Gastrocnemius medialis (tissue), 4 donors: Measurements from ENCODE around the gene PTPRN2. TPM values are rescaled to one million over a fixed set of nuclear protein-coding genes. Genes with fewer than 3 reads are reported as not detected.

Experiments
- ATAC-seq, 2 donors: fragments of 150-250 bp; one replicate each; pipeline ENCODE4 v1.9.1; 2016
- DNase-seq, 2 donors: peaks; one replicate each; pipeline ENCODE4 v3.0.0-alpha.2; 2019
- H3K27ac ChIP-seq, 4 donors: fragments of 200-600 bp; sonication (generic); 1 replicate in 1 of 4; 2 replicates in 3 of 4; pipeline ENCODE4 v1.5.1; 2016 to 2018; ENCODE audit warnings: mild to moderate bottlenecking in 2 of 4, moderate library complexity in 1 of 4
- H3K27me3 ChIP-seq, 3 donors: fragments of 200-600 bp; sonication (generic) in 2 of 3; 1 replicate in 1 of 3; 2 replicates in 2 of 3; pipeline versions ENCODE4 v1.5.1 to v1.6.0; 2016 to 2019; ENCODE audit warnings: mild to moderate bottlenecking in 1 of 3, moderate library complexity in 1 of 3
- H3K36me3 ChIP-seq, 2 donors: fragments of 200-600 bp; sonication (generic) in 1 of 2; one replicate each; pipeline ENCODE4 v1.5.1; 2017 to 2018
- H3K4me1 ChIP-seq, 2 donors: fragments of 200-600 bp; sonication (generic) in 1 of 2; one replicate each; pipeline ENCODE4 v1.5.1; 2016 to 2017; ENCODE audit warnings: mild to moderate bottlenecking in 2 of 2
- H3K4me3 ChIP-seq, 4 donors: fragments of 200-600 bp; sonication (generic) in 3 of 4; 1 replicate in 1 of 4; 2 replicates in 3 of 4; pipeline ENCODE4 v1.5.1; 2016 to 2019; ENCODE audit warnings: mild to moderate bottlenecking in 2 of 4
- H3K9me3 ChIP-seq, 3 donors: fragments of 200-600 bp; sonication (generic) in 2 of 3; 1 replicate in 1 of 3; 2 replicates in 2 of 3; pipeline ENCODE4 v1.5.1; 2016 to 2019
- CTCF ChIP-seq, 5 experiments: fragments of 450-650 bp in 3 of 5; fragments of 200-600 bp in 2 of 5; sonication (generic) in 2 of 5; IDR thresholded peaks in 4 of 5; conservative IDR thresholded peaks in 1 of 5; 1 replicate in 4 of 5; 2 replicates in 1 of 5; pipeline ENCODE4 v1.5.1; 2016 to 2019; ENCODE audit warnings: antibody characterized with exemption in 5 of 5, mild to moderate bottlenecking in 3 of 5, moderate library complexity in 3 of 5
- POLR2A ChIP-seq, 2 donors: fragments of 450-650 bp; IDR thresholded peaks; one replicate each; pipeline ENCODE4 v1.6.1; 2017; ENCODE audit warnings: antibody characterized with exemption in 2 of 2, mild to moderate bottlenecking in 2 of 2, moderate library complexity in 2 of 2
- in situ Hi-C, 4 donors: fragments of 200-750 bp; cut with MboI; loops; one replicate each; pipeline versions ENCODE4 v1.15.0 to v1.8.0; 2017; ENCODE audit warnings: low sequenced_read_pairs in 4 of 4
- intact Hi-C: fragments of 100-400 bp; cut with DNase I; formaldehyde crosslinking; loops from one replicate; pipeline ENCODE4 v1.15.1; 2023; ENCODE audit warnings: low total_unique reads
- total RNA-seq, 4 donors: library from RNA; depleted of rRNA; stranded (reverse); fragments of >200 nt; gene quantifications; one replicate each; pipeline versions ENCODE4 v1.1.0 to v1.2.3, GENCODE V29; 2016

Gene PTPRN2
- total RNA-seq, 4 donors from 2014 or later = 0.66 to 0.85 (median 0.81) TPM

- no peaks in the 10 kb centered on the region for H3K36me3 ChIP-seq
- intact Hi-C loops (no loop called here), in situ Hi-C loops (no loop called here)
- ATAC-seq = no peak
- no peak for TF ChIP-seq POLR2A (IDR thresholded peaks at IDR 0.05)
- TF ChIP-seq CTCF (IDR thresholded peaks at IDR 0.05 in 4 of 5, conservative IDR thresholded peaks at IDR 0.05 in 1 of 5) = no peak
- no peak overlapping the region for H3K27ac ChIP-seq
- no peak overlapping the region for H3K4me3 ChIP-seq
- H3K27me3 ChIP-seq = no peaks in the 10 kb centered on the region
- H3K9me3 ChIP-seq = no peaks in the 10 kb centered on the region
- no peak for DNase-seq
- no peaks in the 10 kb centered on the region for H3K4me1 ChIP-seq
These were observed 9.1 kb upstream of the PTPRN2 start for GRCh38 chr7:158596745-158597144.

- Histone ChIP-seq H3K27ac (no peak overlapping the region), H3K4me3 (no peak overlapping the region), H3K9me3 (no peaks in the 10 kb centered on the region), H3K36me3 (no peaks in the 10 kb centered on the region), H3K4me1 (no peaks in the 10 kb centered on the region), H3K27me3 (no peaks in the 10 kb centered on the region)
- ATAC-seq = no peak
- TF ChIP-seq CTCF (IDR thresholded peaks at IDR 0.05 in 4 of 5, conservative IDR thresholded peaks at IDR 0.05 in 1 of 5) (no peak), POLR2A (IDR thresholded peaks at IDR 0.05) (no peak)
- DNase-seq = no peak
- in situ Hi-C loops (no loop called here), intact Hi-C loops (no loop called here)
These were observed 8.7 kb upstream of the PTPRN2 start for GRCh38 chr7:158596309-158596708.

GRCh38 chr7:158595068-158595467, 7.4 kb upstream of the PTPRN2 start:
- ATAC-seq (peak in 1 of 2 donors; percentile 89), DNase-seq (no peak)
- no peaks in the 10 kb centered on the region for H3K4me1 ChIP-seq
- no peak overlapping the region for H3K4me3 ChIP-seq
- no peak for TF ChIP-seq POLR2A (IDR thresholded peaks at IDR 0.05)
- no peak for TF ChIP-seq CTCF (IDR thresholded peaks at IDR 0.05 in 4 of 5, conservative IDR thresholded peaks at IDR 0.05 in 1 of 5)
- H3K36me3 ChIP-seq = no peaks in the 10 kb centered on the region
- no peaks in the 10 kb centered on the region for H3K9me3 ChIP-seq
- H3K27ac ChIP-seq = no peak overlapping the region
- in situ Hi-C loops = no loop called here
- no peaks in the 10 kb centered on the region for H3K27me3 ChIP-seq
- intact Hi-C loops = no loop called here

GRCh38 chr7:158592541-158592940, 4.9 kb upstream of the PTPRN2 start:
- DNase-seq (no peak), ATAC-seq (no peak)
- Histone ChIP-seq H3K36me3 (no peaks in the 10 kb centered on the region), H3K4me3 (no peak overlapping the region), H3K9me3 (no peaks in the 10 kb centered on the region), H3K27ac (no peak overlapping the region), H3K4me1 (no peaks in the 10 kb centered on the region), H3K27me3 (peaks cover 0 to 12% (median 8%) of the 10 kb centered on the region in 3 donors)
- TF ChIP-seq POLR2A (IDR thresholded peaks at IDR 0.05) (no peak), CTCF (IDR thresholded peaks at IDR 0.05 in 4 of 5, conservative IDR thresholded peaks at IDR 0.05 in 1 of 5) (no peak)
- intact Hi-C loops = no loop called here
- in situ Hi-C loops = no loop called here

- ATAC-seq = no peak
- peaks cover 0 to 12% (median 9%) of the 10 kb centered on the region in 3 donors for H3K27me3 ChIP-seq
- no peaks in the 10 kb centered on the region for H3K36me3 ChIP-seq
- no peaks in the 10 kb centered on the region for H3K4me1 ChIP-seq
- H3K27ac ChIP-seq = no peak overlapping the region
- H3K9me3 ChIP-seq = no peaks in the 10 kb centered on the region
- TF ChIP-seq CTCF (IDR thresholded peaks at IDR 0.05 in 4 of 5, conservative IDR thresholded peaks at IDR 0.05 in 1 of 5) = no peak
- TF ChIP-seq POLR2A (IDR thresholded peaks at IDR 0.05) = no peak
- in situ Hi-C loops = no loop called here
- intact Hi-C loops = no loop called here
- no peak for DNase-seq
- no peak overlapping the region for H3K4me3 ChIP-seq
These were observed 4.3 kb upstream of the PTPRN2 start for GRCh38 chr7:158591944-158592343.
